Activated naive CD8-positive, alpha-beta T cell treated with anti-CD3 and anti-CD28 coated beads for 36 hours (primary cell): ENCODE results near the gene IFIT2. TPM values are rescaled to one million over a fixed set of nuclear protein-coding genes. Genes with fewer than 3 reads are reported as not detected.
A peak's percentile ranks its signal among the peaks of the same experiment; 100 is the strongest.

Experiments used
- DNase-seq: peaks from one replicate; pipeline ENCODE4 v3.0.0; 2021
- H3K27ac Mint-ChIP-seq: one replicate; pipeline ENCODE4 v1.8.0; 2022; ENCODE audit warnings: mild to moderate bottlenecking, moderate library complexity, mixed read lengths
- H3K27me3 Mint-ChIP-seq: one replicate; pipeline ENCODE4 v1.8.0; 2022; ENCODE audit warnings: mild to moderate bottlenecking, mixed read lengths
- H3K36me3 Mint-ChIP-seq: one replicate; pipeline ENCODE4 v1.8.0; 2021; ENCODE audit warnings: mild to moderate bottlenecking, mixed read lengths
- H3K4me1 Mint-ChIP-seq: one replicate; pipeline ENCODE4 v1.8.0; 2021; ENCODE audit warnings: mixed read lengths
- H3K4me3 Mint-ChIP-seq: one replicate; pipeline ENCODE4 v1.8.0; 2022; ENCODE audit warnings: mild to moderate bottlenecking, moderate library complexity, mixed read lengths
- H3K9me3 Mint-ChIP-seq: one replicate; pipeline ENCODE4 v1.8.0; 2022; ENCODE audit warnings: mixed read lengths
- total RNA-seq, 2 experiments: library from RNA; stranded (reverse); gene quantifications; one replicate each; pipeline ENCODE4 v1.2.3, GENCODE V29; 2021

IFIT2 gene
- total RNA-seq, 2 experiments from 2014 or later: 37.0 to 37.3 TPM

DNA sequence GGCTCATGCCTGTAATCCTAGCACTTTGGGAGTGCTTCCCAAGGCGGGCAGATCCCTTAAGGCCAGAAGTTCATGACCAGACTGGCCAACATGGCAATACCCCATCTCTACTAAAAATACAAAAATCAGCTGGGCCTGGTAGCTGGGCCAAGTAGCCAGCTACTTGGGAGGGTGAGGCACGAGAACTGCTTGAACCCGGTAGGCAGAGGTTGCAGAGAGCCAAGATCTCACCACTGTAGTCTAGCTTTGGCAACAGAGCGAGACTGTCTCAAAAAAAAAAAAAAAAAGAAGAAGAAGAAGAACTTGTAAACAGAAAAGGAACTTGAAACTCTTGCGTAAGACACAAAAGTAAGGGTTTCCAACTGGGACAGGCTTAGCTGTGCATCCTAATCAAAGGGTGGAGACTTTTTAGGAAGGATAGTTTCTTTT lies 5.6 kb upstream of the IFIT2 start:
- Mint-ChIP-seq H3K36me3 (peaks cover 10% of the 10 kb centered on the region), H3K9me3 (peaks cover 14% of the 10 kb centered on the region), H3K4me3 (peak overlapping the region; percentile 7), H3K27me3 (no peaks in the 10 kb centered on the region), H3K27ac (peak overlapping the region; percentile 80), H3K4me1 (peaks cover 32% of the 10 kb centered on the region)
- no peak for DNase-seq

DNA sequence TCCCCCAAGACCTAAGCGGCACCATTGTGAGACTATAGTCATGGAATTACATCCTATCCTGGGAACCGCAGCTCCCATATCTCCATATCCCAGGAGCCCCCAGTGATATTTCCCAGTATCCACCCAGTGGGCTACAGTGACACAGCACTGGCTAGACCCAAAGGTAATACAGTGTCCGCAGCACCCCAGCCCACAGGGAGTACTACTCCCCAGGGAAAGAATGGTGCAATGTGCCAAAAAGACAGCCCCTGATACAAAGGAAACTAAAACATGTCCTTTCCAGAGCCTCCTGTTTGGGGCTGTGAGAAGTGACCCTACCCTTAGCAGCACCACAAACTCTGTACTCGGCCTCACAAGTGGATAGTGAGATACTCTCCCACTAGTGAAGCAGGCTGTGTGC lies 4.5 kb upstream of the IFIT2 start:
- Mint-ChIP-seq H3K4me3 (no peak overlapping the region), H3K27me3 (no peaks in the 10 kb centered on the region), H3K4me1 (peaks cover 44% of the 10 kb centered on the region), H3K9me3 (peaks cover 14% of the 10 kb centered on the region), H3K27ac (no peak overlapping the region), H3K36me3 (peaks cover 10% of the 10 kb centered on the region)
- DNase-seq: no peak

DNA sequence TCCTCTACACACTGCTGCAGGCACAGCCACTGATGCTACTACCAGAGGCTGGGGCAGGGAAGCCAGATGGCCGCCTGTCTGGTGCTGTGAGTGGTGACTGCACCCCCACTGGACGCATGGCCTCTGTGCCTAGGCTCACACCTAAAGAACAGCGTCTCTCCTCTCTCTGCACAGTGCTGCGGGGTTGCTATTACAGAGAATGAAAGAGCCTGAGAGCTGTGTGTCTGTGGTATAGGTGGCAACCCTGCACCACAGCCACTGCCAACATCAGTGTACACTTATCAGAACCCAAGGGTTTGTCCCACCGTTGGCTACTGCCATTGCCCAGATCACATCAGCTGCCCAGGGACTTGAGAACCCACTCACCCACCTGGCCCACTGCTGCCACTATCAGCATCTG lies 4.1 kb upstream of the IFIT2 start:
- Mint-ChIP-seq H3K27ac (no peak overlapping the region), H3K27me3 (no peaks in the 10 kb centered on the region), H3K4me1 (peaks cover 48% of the 10 kb centered on the region), H3K9me3 (peaks cover 14% of the 10 kb centered on the region), H3K36me3 (peaks cover 10% of the 10 kb centered on the region), H3K4me3 (no peak overlapping the region)
- no peak for DNase-seq

DNA sequence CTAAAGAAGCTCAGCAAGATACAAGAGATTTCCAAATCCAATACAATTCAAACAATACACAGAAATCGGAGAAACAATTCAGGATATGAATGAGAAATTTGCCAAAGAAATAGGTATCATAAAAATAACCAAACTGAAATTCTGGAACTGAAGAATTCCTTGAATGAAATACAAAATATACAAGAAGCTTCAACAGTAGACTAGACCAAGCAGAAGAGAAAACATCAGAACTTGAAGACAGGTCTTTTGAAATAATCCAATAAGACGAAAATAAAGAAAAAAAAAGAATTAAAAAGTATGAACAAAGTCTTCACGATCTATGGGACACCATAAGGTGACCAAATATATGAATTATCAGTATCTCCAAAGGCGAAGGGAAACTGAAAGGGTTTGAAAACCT lies 2.8 kb upstream of the IFIT2 start:
- no peak for DNase-seq
- Mint-ChIP-seq H3K27ac (no peak overlapping the region), H3K4me3 (no peak overlapping the region), H3K36me3 (peaks cover 18% of the 10 kb centered on the region), H3K27me3 (no peaks in the 10 kb centered on the region), H3K4me1 (peaks cover 52% of the 10 kb centered on the region), H3K9me3 (peaks cover 14% of the 10 kb centered on the region)

DNA sequence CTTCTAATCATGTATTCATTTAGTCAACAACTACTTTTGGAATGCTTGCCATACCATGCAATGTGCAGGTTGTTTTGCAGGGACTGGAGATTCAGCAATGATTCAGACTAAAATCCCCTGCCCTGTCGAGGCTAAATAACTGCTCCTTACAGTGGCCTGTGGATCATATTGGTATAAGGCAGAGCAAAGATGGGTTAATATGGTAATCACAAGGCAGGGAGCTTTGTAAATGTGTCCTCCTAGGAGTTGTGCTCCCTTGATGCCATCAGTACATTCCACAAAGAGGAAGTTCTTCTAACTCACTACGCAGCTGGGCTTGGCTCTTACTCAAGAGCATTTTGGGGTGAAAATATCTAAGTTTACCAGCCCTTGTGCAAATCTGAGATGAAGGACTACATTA lies 614 bp upstream of the IFIT2 start:
- DNase-seq: no peak
- Mint-ChIP-seq H3K36me3 (peaks cover 33% of the 10 kb centered on the region), H3K27ac (peak overlapping the region; percentile 86), H3K4me1 (peaks cover 37% of the 10 kb centered on the region), H3K27me3 (no peaks in the 10 kb centered on the region), H3K4me3 (peak overlapping the region; percentile 81), H3K9me3 (peaks cover 18% of the 10 kb centered on the region)

DNA sequence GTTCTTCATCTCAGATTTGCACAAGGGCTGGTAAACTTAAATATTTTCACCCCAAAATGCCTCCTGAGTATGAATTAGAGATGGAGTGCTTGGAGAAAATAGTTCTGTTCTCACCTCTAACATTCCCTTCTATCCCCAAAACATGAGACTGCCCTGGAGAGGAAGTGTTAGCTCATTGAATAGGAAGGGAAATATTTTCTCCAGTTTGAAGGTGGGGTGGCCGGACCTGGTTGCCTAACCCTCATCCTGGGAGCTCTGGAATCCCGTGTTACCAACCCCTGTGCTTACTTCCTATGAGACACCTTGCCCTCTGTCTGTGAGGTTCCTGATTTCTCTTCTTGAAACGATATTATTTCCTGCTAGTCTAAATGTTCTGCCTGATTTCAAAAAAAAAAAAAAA lies 779 bp downstream of the IFIT2 start:
- H3K4me3 Mint-ChIP-seq: peak overlapping the region; percentile 81

DNA sequence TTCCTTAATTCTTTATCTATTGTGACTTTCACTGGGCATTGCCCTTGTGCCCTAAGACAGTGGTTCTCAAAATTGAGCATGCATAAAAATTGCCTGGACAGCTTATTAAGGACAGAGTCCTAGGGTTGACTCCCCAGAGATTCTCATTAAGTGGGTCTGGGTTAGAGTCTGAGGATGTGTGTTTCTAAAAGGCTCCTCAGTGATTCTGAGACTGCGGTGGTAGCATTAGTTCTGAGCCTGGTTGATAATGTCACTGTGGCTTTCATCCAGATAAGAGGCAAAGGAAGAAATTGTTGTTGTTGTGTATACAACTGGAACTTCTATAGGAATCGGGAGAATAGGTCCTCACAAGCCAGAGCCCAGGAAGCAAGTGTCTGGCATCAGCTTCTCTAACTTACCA lies 1.3 kb downstream of the IFIT2 start:
- DNase-seq: no peak
- Mint-ChIP-seq H3K9me3 (peaks cover 30% of the 10 kb centered on the region), H3K27me3 (no peaks in the 10 kb centered on the region), H3K4me1 (peaks cover 30% of the 10 kb centered on the region), H3K4me3 (peak overlapping the region; percentile 81), H3K36me3 (peaks cover 51% of the 10 kb centered on the region), H3K27ac (no peak overlapping the region)

More for the DNA sequence above, 779 bp downstream of the IFIT2 start:
- H3K36me3 Mint-ChIP-seq: peaks cover 46% of the 10 kb centered on the region
- peaks cover 26% of the 10 kb centered on the region for H3K9me3 Mint-ChIP-seq
- no peaks in the 10 kb centered on the region for H3K27me3 Mint-ChIP-seq
- H3K27ac Mint-ChIP-seq: no peak overlapping the region
- no peak for DNase-seq
- H3K4me1 Mint-ChIP-seq: peaks cover 30% of the 10 kb centered on the region

DNA sequence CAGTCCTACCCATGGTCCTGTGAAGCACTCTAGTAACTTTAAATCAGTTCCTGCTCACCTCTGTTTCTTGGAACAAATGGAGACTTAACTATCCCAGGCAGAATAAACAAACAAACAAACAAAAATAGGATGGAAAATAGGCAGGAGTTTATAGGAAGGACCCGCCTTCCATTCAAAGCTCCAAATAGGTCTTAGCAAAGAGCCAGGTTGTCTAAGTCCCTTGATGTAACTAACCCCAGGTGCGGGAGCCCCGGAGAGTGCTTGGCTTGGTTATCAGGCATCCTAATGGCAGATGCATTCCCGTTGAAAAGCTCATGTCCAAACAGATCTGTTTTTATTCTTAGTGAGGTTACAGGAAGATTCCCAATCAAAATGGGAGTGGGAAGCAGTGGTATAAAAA lies 2.2 kb downstream of the IFIT2 start:
- Mint-ChIP-seq H3K36me3 (peaks cover 52% of the 10 kb centered on the region), H3K27me3 (no peaks in the 10 kb centered on the region), H3K9me3 (peaks cover 26% of the 10 kb centered on the region), H3K4me3 (peak overlapping the region; percentile 35), H3K27ac (no peak overlapping the region), H3K4me1 (peaks cover 30% of the 10 kb centered on the region)
- no peak for DNase-seq

DNA sequence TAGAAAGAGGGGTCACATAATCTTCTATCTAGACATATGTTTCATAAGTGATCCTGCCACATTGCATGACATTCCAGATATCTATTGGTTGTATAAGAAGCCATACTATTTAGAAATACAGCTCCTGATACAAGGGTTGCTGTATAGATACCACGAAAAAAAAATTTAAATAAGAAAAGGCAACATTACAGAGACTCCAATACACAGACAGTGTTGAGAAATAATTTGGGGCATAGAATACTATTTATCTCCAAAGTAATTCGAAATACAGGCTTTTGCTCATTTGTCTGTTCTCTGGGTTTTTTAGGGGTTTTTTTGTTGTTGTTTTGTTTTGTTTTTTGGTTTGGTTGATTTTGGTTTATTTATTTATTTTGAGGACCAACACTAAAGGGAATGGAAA lies 2.6 kb downstream of the IFIT2 start:
- Mint-ChIP-seq H3K4me1 (peaks cover 30% of the 10 kb centered on the region), H3K27me3 (no peaks in the 10 kb centered on the region), H3K9me3 (peaks cover 26% of the 10 kb centered on the region), H3K27ac (no peak overlapping the region), H3K36me3 (peaks cover 53% of the 10 kb centered on the region), H3K4me3 (no peak overlapping the region)
- DNase-seq: no peak

DNA sequence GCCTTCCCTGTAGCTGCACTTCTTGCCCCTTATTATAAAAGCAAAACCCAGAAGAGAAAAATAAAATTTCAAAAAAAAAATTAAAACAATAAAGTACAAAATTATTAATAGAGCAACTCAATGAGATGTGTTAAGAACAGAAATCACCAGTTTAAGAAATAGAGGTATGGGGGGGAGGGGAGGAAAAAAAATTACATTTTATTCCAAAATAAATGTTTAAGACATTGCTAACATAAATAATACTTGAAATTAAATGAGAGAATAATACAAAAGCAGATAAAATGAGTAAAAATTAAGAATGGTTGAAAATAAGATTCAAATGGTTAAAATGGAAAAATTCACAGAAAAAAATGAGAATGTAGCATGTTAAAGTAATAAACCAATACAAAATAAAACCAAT lies 3.1 kb downstream of the IFIT2 start:
- Mint-ChIP-seq H3K27ac (no peak overlapping the region), H3K27me3 (no peaks in the 10 kb centered on the region), H3K4me1 (peaks cover 30% of the 10 kb centered on the region), H3K4me3 (no peak overlapping the region), H3K9me3 (peaks cover 25% of the 10 kb centered on the region), H3K36me3 (peaks cover 52% of the 10 kb centered on the region)
- no peak for DNase-seq

DNA sequence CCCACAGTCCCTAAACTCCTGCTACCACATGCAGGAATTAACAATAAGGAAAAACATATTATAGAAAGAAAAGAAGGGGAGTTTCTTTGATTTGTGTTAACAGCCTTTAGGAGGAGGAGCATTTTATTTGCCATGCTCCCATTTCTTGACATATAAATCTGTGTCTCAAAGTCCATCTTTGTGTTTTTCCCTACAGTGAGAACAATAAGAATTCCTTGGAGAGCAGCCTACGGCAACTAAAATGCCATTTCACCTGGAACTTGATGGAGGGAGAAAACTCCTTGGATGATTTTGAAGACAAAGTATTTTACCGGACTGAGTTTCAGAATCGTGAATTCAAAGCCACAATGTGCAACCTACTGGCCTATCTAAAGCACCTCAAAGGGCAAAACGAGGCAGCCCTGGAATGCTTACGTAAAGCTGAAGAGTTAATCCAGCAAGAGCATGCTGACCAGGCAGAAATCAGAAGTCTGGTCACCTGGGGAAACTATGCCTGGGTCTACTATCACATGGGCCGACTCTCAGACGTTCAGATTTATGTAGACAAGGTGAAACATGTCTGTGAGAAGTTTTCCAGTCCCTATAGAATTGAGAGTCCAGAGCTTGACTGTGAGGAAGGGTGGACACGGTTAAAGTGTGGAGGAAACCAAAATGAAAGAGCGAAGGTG lies 4.1 kb downstream of the IFIT2 start:
- no peaks in the 10 kb centered on the region for H3K27me3 Mint-ChIP-seq
- peaks cover 24% of the 10 kb centered on the region for H3K9me3 Mint-ChIP-seq
- H3K36me3 Mint-ChIP-seq: peaks cover 54% of the 10 kb centered on the region
- no peak for DNase-seq
- H3K4me3 Mint-ChIP-seq: no peak overlapping the region
- H3K27ac Mint-ChIP-seq: no peak overlapping the region
- peaks cover 30% of the 10 kb centered on the region for H3K4me1 Mint-ChIP-seq

DNA sequence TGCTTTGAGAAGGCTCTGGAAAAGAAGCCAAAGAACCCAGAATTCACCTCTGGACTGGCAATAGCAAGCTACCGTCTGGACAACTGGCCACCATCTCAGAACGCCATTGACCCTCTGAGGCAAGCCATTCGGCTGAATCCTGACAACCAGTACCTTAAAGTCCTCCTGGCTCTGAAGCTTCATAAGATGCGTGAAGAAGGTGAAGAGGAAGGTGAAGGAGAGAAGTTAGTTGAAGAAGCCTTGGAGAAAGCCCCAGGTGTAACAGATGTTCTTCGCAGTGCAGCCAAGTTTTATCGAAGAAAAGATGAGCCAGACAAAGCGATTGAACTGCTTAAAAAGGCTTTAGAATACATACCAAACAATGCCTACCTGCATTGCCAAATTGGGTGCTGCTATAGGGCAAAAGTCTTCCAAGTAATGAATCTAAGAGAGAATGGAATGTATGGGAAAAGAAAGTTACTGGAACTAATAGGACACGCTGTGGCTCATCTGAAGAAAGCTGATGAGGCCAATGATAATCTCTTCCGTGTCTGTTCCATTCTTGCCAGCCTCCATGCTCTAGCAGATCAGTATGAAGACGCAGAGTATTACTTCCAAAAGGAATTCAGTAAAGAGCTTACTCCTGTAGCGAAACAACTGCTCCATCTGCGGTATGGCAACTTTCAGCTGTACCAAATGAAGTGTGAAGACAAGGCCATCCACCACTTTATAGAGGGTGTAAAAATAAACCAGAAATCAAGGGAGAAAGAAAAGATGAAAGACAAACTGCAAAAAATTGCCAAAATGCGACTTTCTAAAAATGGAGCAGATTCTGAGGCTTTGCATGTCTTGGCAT lies 4.8 kb downstream of the IFIT2 start:
- H3K27ac Mint-ChIP-seq: no peak overlapping the region
- peaks cover 22% of the 10 kb centered on the region for H3K4me1 Mint-ChIP-seq
- peaks cover 54% of the 10 kb centered on the region for H3K36me3 Mint-ChIP-seq
- H3K4me3 Mint-ChIP-seq: no peak overlapping the region
- no peak for DNase-seq
- H3K27me3 Mint-ChIP-seq: no peaks in the 10 kb centered on the region
- H3K9me3 Mint-ChIP-seq: peaks cover 23% of the 10 kb centered on the region

DNA sequence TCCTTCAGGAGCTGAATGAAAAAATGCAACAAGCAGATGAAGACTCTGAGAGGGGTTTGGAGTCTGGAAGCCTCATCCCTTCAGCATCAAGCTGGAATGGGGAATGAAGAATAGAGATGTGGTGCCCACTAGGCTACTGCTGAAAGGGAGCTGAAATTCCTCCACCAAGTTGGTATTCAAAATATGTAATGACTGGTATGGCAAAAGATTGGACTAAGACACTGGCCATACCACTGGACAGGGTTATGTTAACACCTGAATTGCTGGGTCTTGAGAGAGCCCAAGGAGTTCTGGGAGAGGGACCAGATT lies 5.4 kb downstream of the IFIT2 start:
- Mint-ChIP-seq H3K4me3 (no peak overlapping the region), H3K27me3 (peaks cover 3% of the 10 kb centered on the region), H3K4me1 (peaks cover 16% of the 10 kb centered on the region), H3K36me3 (peaks cover 54% of the 10 kb centered on the region), H3K9me3 (peaks cover 23% of the 10 kb centered on the region), H3K27ac (no peak overlapping the region)
- no peak for DNase-seq

DNA sequence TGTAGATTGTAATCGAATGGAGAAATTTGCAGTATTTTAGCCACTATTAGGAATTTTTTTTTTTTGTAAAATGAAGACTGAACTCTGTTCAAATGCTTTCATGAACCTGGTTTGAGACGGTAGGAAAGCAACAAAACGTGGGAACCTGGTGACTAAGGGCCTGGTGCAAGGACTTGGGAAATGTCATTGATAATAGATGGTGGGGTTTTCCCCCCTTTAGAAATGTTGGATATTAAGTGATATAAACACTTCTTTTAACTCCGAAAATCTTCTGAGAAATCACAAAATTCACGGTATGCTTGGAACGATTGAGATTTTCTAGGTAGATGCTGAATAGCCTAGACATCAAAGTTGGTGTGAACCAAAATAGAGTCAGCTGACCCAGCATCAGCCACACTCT lies 6.4 kb downstream of the IFIT2 start:
- no peak for DNase-seq
- peaks cover 51% of the 10 kb centered on the region for H3K36me3 Mint-ChIP-seq
- no peak overlapping the region for H3K4me3 Mint-ChIP-seq
- H3K27me3 Mint-ChIP-seq: peaks cover 3% of the 10 kb centered on the region
- H3K27ac Mint-ChIP-seq: no peak overlapping the region
- H3K4me1 Mint-ChIP-seq: peaks cover 6% of the 10 kb centered on the region
- H3K9me3 Mint-ChIP-seq: peaks cover 23% of the 10 kb centered on the region

DNA sequence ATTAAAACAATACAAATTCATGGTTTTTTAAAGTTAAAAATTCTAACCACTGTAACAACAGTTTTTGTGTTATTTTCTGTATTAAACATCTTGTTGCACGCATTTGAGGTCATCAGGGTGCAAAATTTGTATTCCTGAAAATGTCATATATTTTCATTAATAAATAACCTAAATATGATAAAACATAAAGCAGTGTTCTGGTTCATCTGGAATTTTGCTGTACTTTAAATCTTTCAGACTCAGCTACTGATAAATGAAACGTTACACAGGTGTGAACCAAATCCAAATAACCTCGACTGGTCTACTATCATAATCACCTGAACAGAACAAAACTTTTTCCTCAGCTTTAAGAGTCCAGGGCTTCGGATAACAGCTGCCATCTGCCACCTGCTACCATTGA lies 6.9 kb downstream of the IFIT2 start:
- Mint-ChIP-seq H3K27me3 (peaks cover 3% of the 10 kb centered on the region), H3K4me3 (no peak overlapping the region), H3K4me1 (peaks cover 3% of the 10 kb centered on the region), H3K36me3 (peaks cover 49% of the 10 kb centered on the region), H3K27ac (no peak overlapping the region), H3K9me3 (peaks cover 23% of the 10 kb centered on the region)
- no peak for DNase-seq
